ENCODE measurements around the gene PLPPR1. TPM values are rescaled to one million over a fixed set of nuclear protein-coding genes. Genes with fewer than 3 reads are reported as not detected.

Gene PLPPR1
- total RNA-seq, 4 donors from 2014 or later, result not detected

DNA sequence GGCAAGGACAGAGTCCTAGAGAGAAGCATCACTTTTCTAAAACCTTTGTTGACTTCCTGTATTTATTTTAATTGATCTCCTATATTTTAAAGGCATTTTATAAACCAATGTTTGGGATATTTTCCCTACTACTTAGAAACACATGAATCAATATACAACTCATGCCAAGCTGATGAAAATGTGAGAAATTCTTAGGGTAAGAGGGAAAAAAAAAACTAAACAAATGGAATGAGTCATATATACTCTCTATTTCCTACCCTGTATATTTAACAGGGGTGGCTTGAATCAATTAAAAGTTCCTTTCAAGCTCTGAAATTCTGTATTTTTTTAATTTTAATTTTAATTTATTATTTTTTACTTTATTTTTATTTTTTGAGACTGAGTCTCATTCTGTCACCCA is 336.7 kb downstream of the PLPPR1 start:
- no peak for ATAC-seq (ENCODE audit: low FRiP score)
- no peak for DNase-seq (ENCODE audit: low spot score)
- no peak for TF ChIP-seq CTCF (IDR thresholded peaks at IDR 0.05)

GRCh38 chr9:101366038-101366756 is 337.7 kb downstream of the PLPPR1 start:
- TF ChIP-seq CTCF (IDR thresholded peaks at IDR 0.05), result no peak
- ATAC-seq (ENCODE audit: low FRiP score) (no peak), DNase-seq (ENCODE audit: low spot score) (no peak)

DNA sequence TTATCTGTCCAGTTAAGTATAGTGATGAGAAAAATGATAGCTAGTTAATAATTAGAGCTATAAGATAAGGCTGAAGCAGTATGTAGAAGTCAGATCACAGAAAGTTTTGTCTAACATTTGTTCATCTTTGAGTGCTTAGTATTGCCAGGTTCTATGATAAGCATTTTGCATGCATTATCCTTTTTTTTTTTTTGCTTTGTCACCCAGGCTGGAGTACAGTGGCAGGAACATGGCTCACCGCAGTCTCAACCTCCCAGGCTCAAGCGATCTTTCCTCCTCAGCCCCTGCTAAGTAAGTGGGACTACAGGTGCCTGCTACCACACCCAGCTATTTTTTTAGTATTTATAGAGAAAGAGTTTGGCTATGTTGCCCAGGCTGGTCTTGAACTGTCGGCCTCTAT is 338.8 kb downstream of the PLPPR1 start:
- ATAC-seq (ENCODE audit: low FRiP score) (no peak), DNase-seq (ENCODE audit: low spot score) (no peak)
- TF ChIP-seq CTCF (IDR thresholded peaks at IDR 0.05), result no peak

DNA sequence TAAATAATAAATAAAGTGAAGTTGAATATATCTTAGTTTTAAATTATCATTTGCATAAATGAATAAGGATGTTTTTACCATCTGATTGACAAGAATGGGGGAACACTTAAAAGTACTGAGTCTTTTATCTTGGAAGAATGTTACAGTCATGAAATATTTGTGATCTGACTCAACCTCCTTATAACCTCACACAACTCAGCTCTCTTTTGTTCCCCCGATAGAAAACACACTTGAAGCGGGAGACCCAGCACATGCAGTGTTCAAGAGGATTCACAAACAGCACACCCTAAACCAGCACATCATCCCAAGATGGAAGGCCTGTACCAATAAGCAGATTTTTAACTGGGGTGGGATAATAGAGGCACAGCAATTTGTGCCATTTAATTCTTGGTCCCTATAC is 340.8 kb downstream of the PLPPR1 start:
- ATAC-seq (ENCODE audit: low FRiP score) (no peak), DNase-seq (ENCODE audit: low spot score) (no peak)
- TF ChIP-seq CTCF (IDR thresholded peaks at IDR 0.05), result no peak

DNA sequence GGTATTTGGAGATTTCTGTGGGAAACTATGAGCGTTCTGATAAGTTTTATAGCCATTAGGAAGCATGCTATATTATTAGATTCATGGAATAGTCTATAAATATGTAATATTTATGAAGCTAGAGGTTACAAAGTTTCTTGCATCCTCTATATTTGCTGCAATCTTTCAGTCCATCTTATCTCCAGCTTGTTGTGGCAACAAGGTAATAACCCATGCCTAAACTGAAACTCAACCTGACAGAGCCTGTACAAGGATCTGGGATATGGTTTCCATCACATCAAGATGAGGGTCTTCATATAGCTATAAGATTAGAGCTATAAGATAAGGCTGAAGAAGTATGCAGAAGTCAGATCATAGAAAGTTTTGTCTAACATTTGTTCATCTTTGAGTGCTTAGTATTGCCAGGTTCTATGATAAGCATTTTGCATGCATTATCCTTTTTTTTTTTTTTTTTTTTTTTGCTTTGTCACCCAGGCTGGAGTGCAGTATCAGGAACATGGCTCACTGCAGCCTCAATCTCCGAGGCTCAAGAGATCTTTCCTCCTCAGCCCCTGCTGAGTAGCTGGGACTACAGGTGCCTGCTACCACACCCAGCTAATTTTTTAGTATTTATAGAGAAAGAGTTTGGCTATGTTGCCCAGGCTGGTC is 341.5 kb downstream of the PLPPR1 start:
- ATAC-seq (ENCODE audit: low FRiP score) (no peak), DNase-seq (ENCODE audit: low spot score) (no peak)

GRCh38 chr9:101371813-101372212 is 343.3 kb downstream of the PLPPR1 start:
- ATAC-seq (ENCODE audit: low FRiP score) (no peak), DNase-seq (ENCODE audit: low spot score) (no peak)
- TF ChIP-seq CTCF (IDR thresholded peaks at IDR 0.05), result no peak

More for the DNA sequence above, 341.5 kb downstream of the PLPPR1 start:
- TF ChIP-seq CTCF (IDR thresholded peaks at IDR 0.05), result no peak
